Stimulated activated CD8-positive, alpha-beta memory T cell treated with anti-CD3 and anti-CD28 coated beads, Interleukin-7, amount 100 ng/mL, for 4 hours (primary cell): Measurements from ENCODE around the gene UNC93B1.

ENCODE experiments used
- DNase-seq, 2 donors: peaks; one replicate each; pipeline ENCODE4 v3.0.0-alpha.2; 2020; ENCODE audit warnings: low read depth in 2 of 2

Gene UNC93B1

DNA sequence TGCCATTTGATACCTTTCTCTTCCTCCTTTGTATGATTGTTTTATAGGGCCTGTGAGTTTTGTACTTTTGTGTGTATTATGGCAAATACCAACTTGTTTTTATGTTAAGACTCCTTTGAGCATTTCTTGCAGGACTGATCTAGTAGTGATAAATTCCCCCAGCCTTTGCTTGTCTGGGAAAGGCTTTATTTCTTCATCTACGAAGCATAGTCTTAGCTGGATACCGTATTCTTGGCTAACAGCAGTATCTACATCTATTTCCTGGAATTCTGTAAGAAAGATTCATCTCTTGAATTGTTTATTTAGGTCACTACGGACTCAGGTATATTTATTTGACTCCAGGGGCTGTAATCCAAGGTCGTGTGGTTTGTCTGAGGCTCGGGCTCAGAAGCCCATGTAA is 20.6 kb upstream of the UNC93B1 start:
- no peak for DNase-seq

DNA sequence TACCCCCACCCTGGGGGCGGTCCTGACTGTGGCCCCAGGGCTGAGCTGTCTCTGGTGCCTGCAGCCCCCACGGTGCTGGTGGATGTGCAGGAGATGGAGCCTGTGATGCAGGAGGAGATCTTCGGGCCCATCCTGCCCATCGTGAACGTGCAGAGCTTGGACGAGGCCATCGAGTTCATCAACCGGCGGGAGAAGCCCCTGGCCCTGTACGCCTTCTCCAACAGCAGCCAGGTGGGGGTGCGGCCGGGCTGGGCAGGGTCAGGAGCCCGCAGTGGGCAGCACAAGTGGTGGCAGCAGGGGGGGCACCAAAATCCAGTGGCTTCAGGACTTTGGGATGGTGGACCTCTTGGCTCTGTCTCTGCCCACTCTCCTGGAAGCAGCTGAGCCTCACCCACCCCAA is 18.6 kb upstream of the UNC93B1 start:
- DNase-seq, result no peak

DNA sequence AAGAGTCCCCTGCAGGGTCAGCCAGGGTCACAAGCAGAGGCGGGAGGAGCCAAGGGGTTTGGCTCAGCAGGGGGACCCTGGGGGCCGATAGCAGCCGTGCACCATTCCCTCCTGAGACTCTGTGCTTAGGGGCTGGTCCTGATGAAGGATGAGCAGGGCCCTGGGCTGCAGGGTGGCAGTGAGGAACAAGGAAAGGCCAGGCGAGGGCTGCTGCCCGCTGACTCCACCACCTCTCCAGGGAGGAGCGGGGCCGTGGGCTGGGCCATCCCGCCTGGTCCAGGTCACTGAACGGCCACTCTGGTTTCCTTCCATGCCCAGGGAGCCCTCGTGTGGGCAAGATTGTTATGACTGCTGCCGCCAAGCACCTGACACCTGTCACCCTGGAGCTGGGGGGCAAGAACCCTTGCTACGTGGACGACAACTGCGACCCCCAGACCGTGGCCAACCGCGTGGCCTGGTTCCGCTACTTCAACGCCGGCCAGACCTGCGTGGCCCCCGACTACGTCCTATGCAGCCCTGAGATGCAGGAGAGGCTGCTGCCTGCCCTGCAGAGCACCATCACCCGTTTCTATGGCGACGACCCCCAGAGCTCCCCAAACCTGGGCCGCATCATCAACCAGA is 17.4 kb upstream of the UNC93B1 start:
- DNase-seq, result no peak

DNA sequence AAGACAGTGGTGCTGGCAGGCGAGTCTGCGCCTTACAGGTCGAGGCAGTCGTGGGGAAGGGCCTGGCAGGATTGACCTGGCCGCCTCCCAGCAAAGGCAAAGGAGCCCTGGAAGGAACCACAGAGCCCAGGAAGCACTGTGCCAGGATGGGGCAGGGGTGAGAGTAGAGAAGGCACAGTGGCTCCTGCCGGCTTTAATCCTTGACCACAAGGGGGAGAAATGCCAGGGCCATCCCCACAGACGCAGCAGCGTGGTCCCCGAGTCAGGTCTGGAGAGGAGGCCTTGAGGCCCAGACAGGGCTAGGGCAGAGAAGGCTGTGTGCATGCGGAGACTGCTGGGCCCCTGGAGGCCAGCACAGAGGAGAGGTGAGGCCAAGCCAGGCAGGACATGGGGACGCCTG is 16.7 kb upstream of the UNC93B1 start:
- no peak for DNase-seq

DNA sequence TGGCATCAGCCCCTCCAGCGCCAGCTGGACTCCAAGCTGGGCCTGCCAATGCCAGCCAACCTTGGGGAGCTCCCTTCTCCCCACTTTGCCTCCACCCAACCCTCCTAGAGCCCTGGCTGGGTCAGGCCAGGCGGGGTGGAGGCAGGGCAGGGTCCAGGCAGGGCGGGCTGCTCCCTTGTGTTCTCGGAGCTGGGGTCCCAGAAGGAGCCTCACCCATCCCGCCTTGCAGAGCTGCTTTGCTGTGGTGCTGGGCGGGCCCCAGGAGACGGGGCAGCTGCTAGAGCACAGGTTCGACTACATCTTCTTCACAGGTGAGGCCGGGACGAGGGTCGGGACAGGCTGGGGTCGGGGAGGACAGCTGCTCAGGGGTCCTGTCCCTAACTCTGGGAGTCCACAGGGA is 15.6 kb upstream of the UNC93B1 start:
- DNase-seq, result no peak

DNA sequence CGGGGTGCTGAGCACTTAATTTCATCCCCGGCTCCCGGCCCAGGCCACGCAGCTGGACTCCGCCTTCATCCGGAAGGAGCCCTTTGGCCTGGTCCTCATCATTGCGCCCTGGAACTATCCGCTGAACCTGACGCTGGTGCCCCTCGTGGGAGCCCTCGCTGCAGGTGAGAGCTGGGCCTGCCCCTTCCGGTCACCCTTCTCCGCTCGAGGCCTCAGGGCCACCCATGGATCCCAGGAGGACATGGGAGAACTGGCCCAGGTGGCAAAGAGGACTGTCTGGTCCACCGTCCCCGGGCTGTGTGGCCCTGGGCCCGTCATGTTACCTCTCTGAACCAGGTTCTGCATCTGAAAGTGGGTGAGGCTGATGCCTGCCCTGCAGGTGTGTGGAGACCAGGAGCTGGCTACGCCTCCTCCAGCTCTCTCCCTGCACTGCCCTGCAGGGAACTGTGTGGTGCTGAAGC is 14.9 kb upstream of the UNC93B1 start:
- no peak for DNase-seq

DNA sequence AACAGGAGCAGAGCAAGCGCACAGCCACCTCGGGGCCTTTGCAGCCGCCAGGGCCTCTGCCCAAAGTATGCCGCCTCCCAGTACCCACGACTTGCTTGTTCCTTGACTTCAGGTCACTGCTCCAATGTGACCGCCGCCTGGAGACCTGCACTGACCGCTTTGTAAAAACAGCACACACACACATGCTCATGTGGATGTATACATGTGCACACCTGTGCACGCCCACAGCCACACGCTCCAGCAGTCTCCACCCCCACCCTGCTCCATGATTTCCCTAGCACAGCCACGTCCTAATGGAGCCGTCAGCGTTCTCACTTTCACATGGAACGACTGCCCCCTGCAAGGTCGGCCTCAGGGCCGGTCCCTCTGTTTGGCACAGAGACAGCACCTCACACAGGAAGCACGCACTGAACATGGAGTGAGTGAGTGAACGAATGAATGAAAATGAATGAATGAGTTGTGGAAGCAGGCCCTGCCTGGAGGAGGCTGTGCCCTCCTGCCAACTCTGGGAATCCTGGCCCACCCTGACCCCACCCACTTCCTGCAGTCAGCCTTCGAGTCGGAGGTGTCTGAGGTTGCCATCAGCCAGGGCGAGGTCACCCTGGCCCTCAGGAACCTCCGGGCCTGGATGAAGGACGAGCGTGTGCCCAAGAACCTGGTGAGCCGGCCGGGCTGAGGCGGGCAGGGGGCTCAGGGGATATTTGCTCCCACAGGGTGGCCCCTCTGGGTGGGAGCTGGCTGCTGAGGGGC is 14.3 kb upstream of the UNC93B1 start:
- no peak for DNase-seq

DNA sequence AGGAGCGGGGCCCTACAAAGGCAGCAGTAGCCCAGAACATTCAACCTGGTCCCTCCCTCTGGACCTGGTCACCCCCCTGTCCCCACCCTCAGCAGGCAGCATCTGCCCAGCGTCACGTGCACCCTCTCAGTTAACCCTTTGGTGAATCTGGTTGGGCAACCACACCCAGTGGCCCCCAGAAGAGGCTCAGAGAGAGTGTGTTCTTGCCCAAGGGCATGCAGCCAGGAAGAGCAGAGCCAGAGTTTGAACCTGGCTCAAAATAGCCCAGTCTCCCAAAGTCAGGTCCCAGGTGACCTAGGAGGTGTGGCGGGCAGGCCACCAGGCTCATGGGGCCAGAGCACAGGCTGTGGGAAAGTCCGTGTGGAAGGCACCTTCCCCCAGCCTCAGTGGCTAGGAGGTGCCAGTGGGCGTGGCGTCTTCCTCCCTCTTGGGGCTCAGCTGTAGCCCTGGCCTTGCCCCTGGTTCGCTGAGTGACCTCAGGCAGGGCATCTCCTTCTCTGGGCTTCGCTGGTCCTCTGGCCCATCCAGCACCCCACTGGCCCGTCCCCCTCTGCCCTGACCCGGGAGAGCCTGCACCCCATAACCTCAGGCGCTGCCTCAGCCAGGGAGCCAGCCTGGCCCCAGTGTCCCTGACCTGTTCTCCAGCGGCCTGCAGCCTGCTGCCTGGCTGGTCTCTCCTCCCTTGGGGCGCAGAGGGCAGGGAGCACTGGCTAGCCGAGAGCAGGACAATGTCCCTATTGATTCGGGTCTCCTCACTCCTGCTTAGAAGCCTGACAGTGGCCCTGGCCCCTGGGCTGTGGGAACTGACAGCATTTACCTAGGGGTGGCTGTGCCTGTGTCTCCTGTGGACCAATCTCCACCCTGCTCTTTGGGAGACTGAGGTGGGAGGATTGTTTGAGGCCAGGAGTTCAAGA is 13.3 kb upstream of the UNC93B1 start:
- DNase-seq, result no peak

DNA sequence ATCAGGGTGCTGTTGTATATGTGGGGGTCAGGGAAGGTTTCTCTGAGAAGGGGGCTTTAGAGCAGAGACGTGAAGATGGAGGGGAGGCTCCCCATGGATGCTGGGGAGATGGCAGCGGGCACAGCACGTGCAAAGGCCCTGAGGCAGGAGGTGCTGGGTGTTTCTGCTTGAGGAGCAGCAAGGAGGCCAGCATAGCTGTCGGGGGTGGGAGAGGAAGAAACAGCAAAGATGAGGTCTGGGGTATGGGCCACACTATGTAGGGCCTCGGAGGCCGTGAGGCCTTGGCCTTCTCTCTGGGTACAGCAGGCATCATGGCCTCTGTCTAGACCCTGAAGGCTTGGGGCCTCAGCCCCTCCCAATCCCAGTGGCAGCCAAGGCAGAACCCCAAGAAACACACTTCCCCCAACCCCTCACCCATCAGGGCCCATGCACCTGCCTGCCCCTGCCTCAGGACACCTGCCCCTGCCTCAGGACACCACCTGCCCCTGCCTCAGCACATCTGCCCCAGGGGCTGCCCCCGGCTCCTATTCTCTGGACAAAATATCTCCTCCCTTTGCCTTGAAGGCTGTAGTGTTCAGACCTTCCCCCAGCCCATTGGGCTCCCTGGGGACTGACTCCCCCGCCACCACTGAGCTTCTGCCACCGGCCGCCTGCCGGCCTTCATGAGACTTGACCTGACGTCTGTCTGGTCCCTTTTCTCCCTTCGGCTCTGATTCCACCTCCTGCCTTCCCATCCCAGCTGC is 12.4 kb upstream of the UNC93B1 start:
- no peak for DNase-seq

DNA sequence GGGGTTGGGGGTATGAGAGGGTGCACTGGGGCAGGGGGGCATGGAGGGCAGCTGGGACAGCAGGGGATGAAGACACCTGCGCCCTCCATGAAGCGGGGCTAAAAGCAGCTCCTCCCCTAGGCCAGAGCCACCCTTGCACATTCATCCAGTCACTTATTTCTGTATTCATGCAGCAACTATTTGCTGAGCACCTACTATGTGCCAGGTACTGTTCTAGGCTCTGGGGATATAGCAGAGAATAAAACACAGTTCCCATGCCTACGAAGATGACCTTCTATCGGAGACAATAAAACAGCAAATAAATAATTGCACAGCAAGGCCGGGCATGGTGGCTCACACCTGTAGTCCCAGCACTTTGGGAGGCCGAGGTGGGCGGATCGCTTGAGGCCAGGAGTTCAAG is 11.6 kb upstream of the UNC93B1 start:
- no peak for DNase-seq

DNA sequence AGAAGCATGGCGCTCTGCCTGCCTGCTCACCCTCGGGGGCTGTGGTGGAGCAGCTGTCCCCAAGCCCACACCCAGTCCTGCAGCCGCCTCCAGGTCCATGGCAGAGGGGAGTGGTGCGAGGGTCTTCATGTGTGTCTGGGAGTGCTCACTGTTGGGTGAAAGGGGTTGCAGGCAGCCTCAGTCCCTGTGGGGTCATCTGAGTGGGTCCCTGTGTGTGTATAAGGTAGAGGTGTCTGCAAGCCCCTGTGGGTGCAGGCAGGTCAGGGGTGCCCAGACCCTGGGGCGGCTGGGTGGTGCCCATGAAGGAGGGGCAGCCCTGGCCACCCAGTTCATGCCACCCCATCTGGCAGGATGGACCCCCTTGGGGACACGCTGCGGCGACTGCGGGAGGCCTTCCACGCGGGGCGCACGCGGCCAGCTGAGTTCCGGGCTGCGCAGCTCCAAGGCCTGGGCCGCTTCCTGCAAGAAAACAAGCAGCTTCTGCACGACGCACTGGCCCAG is 11.1 kb upstream of the UNC93B1 start:
- no peak for DNase-seq

DNA sequence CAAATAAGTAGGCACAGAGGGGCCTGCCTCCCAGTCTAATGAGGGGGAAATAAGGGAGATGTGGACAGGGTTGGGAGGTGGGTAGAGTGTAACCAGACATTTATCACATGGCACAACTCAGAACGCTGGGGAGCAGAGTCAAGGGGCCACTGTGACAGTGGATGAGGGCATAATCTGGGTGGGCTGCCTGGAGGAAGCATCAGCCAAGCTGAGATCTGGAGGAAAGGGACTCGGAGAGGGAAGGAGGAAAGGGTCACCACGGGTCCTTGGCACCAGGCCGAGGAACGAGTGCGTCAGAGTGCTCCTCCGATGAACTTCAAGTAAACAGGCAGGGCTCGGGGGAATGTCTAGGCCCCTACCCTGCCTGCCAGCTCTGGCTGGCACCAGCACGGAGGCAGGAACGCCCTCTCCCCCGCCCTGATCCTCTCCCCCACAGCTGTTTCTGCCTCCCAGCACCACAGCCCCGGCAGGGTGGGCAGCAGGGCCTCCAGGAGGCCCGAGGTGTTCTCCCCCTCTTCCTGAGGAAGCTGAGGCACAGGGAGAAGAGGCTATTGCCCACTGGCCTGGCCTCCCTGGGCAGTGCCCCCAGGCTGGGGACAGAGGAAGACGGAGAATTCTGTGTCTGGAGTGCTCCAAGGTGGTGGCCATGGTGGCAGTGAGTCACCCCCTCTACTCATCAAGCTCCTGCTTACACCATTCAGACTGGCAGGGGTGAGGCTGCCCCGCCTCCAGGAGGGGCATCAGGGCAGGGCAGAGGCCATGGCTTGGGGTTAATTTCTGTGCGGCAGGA is 10.5 kb upstream of the UNC93B1 start:
- DNase-seq, result no peak

DNA sequence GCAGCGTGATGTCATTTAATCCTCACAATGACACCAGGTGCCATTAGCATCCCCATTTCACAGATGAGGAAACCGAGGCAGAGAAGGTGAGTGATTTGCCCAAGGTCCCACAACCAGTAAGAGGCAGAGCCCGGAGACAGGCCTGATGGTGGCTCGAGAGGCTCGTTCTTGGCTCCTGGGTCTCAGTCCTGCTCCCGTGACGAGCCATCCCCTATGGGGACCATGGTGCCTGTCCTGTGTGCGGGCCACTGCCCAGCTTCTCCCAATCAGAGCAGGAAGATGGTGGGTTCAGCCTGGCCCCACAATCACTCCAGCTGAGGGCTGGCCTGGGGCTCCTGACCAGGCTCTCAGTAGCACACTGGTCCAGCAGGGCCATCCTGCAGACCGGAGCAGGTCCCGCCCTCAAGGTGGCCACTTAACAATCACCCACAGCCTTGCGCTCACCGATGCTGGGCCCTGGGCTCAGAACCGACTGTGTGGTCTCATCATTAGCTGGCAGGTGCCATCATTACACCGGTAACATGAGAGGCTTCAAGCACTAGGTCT is 9.8 kb upstream of the UNC93B1 start:
- no peak for DNase-seq

DNA sequence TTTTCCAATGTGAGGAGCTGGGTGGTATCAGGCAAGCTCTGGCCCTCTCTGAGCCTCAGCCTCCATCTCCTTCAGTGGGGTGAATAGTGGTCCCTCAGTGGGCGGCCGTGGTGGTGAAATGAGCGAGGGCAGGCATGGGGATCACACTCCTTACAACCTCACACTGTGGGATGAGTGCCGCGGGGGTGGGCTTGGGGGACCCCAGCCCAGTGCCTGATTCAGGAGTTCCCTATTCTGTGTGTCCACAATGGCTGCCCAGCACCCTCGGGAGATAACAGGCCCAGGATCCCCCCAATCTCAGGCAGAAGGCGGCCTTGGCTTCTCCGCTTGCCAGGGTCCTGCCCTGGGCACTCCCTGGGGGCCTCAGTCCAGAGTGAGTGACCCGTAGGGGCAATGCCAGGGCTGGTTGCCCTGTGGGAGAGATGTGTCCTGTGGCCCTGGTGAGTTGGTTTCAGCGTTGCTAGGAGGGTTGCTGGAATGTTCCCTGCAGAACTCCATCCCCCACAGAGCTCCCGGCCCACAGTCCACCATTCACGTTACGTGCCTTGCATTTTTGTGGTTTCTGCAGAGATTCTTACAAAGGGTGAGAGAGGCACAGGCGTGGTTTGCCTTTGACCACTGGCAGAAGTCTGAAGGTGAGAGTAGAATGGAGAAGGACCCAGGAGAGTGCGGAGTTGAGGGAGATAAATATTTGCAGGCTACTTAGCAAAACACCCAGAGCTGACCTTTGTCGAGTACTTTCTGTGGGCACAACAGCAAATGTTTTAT is 9.1 kb upstream of the UNC93B1 start:
- no peak for DNase-seq

DNA sequence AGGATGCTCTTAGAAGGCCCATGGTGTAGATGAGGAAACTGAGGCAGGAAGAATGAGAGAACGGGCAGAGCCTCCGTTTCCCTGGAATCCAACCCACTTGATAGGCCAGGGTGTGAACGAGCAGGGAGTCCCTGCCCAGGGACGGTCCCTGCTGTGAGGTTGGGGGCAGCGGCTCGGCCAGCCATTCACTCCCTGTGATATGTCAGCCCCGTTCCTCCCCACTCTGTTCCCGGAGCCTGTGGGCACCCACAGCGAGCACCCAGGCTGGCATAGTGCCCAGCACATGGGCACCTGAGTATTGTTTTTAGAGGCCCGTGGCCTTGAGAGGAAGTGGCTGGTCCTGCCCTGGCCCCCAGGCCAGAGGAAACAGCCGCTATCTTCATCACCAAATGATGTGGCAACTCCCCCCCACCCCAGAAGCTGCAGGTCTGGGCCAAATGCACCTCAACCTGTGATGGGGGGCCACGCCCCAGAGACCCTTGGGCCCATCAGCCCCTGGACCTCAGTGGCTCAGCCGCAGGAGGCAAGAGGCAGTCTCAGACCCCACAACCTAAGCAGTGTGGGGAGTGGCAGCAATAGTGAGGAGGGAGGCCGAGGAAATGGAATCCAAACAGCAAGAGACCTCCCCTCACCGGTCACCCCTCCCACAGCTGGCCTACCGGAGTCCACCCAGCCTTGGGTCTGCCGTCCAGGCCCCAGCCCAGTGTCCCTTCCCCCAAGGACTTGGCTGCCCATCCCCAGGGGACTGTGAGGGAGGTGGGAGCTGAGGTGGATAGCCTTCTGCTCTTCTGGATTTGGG is 8.3 kb upstream of the UNC93B1 start:
- DNase-seq, result no peak

DNA sequence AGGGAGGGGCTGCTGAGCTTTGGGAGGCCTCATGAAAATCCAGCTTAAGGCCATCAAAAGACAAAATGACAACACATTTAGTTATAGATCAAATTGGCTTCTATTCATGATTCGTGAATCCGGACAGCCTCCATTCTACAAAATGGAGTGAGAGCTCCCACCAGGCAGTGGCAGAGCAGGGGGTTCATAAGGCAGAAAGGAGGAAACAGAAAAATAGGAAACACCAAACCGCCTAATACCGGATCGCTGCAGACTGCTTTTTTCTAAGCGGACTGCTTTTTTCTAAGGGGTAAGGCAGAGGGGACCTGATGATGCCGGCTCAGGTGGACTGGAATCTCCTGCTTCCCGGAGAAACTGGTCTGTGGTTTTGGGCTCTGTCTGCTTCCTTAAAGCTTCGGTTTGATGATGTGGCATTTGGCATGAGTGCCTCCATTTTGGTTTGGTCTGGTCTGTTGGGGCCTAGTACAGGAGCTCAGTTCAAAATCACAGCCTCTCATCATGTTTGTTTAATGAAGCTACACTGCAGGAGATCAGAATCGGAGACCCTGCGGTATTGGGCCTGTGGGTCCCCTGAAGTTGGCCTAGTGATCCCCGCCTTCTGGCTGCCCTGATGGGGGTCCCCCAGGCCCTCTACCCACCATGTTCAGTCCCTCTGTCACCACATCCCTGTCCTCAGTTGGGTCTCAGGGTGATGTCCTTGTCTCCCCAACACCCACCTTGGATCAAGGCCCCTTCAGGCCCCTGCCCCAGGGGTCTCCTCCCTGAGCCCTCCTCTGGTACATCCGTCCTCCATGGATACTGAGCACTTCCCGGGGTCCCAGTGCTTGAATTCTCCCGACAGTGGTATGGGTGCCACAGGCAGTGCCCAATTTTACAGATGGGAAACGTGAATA is 7.4 kb upstream of the UNC93B1 start:
- no peak for DNase-seq

DNA sequence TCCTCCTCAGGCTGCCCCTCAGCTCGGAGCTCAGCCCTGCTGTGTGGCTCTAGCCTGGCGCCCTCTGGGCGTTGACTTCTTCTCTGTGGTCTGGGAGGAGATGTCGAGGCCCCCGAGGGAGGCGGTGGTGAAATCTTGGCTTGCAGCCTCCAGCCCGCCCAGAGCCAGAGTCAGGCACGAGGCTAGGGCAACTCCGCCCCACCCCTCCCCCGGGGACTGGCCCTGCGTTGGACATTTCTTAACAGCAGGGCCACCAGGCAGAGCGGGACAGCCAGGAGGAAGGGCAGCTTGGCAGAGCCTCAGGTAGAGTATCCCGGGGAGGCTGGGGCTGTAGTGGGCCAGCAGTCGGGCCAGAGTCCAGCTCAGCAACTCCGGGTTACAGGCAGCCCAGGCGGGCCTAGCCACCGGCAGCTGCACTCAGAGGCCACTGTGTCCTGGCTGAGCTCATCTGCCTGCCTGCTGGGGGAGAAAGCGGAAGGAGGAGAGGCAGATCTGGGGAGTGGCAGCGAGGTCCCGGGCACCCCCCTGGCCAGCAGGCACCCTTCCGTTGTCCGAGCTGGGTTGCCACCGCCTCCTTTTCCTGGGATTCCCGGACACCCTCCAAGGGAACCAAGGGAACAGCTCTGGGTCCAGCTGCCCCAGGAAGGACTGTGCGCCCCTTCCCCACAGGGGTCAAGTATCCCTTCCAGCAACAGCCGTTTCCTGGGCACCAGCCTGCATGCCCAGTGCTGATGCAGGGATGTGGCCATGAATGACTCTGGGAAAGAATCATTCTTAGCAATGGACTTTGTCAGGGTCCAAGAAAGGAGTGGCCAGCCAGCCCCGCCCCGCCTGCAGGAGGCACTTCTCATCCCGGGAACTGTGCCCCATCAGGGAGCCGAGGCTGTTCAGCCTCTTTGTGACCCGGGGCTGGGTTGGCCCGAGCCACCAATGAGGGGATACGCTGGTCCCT is 6.5 kb upstream of the UNC93B1 start, which contains the start of gene ALDH3B1:
Gene ALDH3B1, plus strand, starts transcription at position 238 of the 952 bp plus-strand sequence. CDS start 4,971 bp downstream, outside the sequence.
- DNase-seq, result no peak
